Subcutaneous preadipocyte (primary cell): ENCODE data around the gene MCRIP1. TPM values are rescaled to one million over a fixed set of nuclear protein-coding genes. Genes with fewer than 3 reads are reported as not detected.

ENCODE experiments used
- total RNA-seq: library from RNA; depleted of rRNA; stranded (reverse); fragments of >200 nt; gene quantifications from 2 replicates; pipeline ENCODE4 v1.2.3, GENCODE V29; 2012

MCRIP1 gene
- total RNA-seq = 63.1 and 87.8 TPM in 2 replicates

GRCh38 chr17:81833160-81833920 lies at the start of gene MCRIP1:
Gene MCRIP1, minus strand, starts transcription at chr17:81833291. Its CDS starts 8,785 bp downstream, at chr17:81824506.

DNA sequence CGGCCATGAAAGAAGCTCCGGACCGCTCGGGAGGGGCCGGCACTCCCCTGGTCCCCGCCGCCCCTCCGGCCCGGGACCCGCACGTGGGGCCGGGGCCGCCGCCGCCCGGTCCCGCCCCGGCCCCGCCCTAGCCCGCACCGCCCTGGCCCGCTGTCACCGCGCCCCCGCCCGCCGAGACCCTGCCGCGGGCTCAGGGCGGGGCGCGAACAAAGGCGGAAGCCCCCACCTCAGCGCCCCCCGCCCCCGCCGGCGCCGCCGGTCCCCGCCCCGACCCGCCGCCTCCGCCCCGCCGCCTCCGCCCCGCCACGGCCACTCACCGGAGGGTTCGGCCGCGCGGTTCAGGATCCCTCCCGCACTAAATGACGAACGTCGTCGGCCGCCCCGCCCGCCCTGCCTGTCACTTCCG lies 37.9 kb upstream of the MCRIP1 start, which contains the start of gene ARHGDIA:
ARHGDIA (minus strand) TSS at position 357 of the 406 bp plus-strand sequence. CDS start 1,407 bp downstream, outside the sequence.

DNA sequence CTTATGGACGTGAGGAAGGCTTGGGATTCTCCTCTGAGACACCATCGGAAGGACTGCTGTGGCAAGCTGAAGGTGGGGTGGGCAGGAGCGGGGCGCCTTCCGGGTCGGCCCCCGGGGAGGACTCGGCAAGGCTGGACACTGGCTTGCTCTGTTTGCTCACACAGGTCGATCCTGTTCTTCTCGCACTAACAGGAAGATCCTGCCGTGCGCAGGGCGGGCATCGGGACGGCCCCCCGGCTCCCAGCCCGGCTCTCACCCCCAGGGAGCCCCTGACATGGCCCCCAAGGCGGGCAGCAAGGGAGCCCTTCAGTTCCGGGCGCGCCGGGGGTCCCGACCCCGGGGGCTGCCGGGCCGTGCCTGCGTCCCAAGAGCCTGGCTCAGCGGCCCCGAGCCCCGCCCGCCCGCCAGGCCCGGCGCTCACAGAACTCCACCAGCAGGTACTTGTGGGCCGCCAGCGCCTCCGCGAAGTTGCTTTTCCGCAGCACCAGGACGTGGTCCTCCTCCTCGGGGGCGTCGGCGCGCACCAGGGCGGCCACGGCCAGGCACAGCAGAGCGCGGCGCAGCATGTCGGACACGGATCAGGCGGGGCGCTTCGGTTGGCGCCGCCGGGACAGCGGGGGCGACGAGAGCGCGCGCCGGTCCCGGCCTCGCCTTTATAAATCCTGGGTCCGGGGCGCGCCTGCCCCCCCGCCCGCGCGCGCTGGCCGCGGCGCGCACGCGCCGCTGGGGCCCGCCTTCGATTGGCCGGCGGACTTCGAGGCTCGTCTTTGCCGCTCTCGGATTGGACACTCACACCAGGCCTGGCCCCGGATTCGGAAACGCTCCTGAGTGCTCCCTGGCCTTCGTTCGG lies 27.0 kb upstream of the MCRIP1 start, which contains the start of gene P4HB:
P4HB (minus strand) TSS at position 630 of the 850 bp plus-strand sequence; CDS start at position 566, 64 bp downstream.

GRCh38 chr17:81834831-81835267 lies 1.8 kb upstream of the MCRIP1 start, which contains the start of gene PPP1R27:
Gene PPP1R27, minus strand, starts transcription at chr17:81835050. Its CDS starts 97 bp downstream, at chr17:81834953.

DNA sequence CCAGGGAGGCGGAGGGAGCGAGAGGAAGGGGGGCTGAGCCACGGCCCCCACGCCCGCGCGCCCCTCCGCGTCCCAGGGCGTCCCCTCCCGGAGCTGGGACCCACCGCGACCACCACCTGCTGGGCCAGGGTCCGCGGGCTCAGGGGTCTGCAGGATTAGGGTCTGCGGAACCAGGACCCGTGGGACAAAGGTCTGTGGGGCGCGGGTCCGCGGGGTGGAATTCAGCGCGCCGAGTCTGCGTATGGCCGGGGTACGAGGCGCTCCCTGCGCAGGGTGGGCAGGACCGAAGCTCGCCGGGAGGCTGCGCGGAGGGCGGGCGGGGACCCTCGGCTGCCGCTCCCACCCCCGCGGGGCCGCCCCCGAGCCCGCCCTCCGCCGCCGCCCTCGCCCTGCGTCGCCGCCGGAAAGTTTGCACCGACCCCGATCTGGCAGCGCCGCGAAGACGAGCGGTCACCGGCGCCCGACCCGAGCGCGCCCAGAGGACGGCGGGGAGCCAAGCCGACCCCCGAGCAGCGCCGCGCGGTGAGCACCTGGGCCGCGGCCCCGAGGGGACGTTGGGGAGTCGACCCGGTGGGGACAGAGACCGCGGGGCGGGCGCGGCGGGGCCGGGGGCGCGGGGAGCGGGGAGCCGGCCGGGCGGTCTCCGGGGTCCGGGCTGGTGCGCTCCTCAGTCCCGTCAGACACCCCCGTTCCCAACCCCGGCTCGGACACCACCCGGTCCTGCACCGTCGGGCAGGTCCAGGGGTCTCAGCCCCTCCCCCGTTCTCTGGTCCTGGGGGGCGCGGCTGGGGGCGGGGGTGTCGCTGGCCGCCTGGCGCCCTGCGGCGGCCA lies 29.1 kb downstream of the MCRIP1 start, which contains the start of gene GCGR:
GCGR (plus strand) TSS at position 423 of the 831 bp plus-strand sequence. CDS start 4,869 bp downstream, outside the sequence.

Other genes with a start within 250 kb of the MCRIP1 start
- 73.1 and 88.4 TPM in 2 replicates for gene NPLOC4, start 196.2 kb downstream of the MCRIP1 start, total RNA-seq
- gene TSPAN10, start 196.1 kb downstream of the MCRIP1 start, total RNA-seq = 1.4 and 1.8 TPM in 2 replicates
- not detected in 2 replicates for gene PDE6G, start 176.7 kb downstream of the MCRIP1 start, total RNA-seq
- 29.7 and 30.5 TPM in 2 replicates for gene OXLD1, start 166.7 kb downstream of the MCRIP1 start, total RNA-seq
- 5.9 and 13.9 TPM in 2 replicates for gene CCDC137, start 166.6 kb downstream of the MCRIP1 start, total RNA-seq
- gene ARL16, start 149.5 kb downstream of the MCRIP1 start, total RNA-seq = 19.1 and 26.8 TPM in 2 replicates
- gene HGS, start 149.3 kb downstream of the MCRIP1 start, total RNA-seq = 107 and 119 TPM in 2 replicates
- gene MRPL12, start 129.9 kb downstream of the MCRIP1 start, total RNA-seq = 18.0 and 23.1 TPM in 2 replicates
- gene SLC25A10, start 121.0 kb downstream of the MCRIP1 start, total RNA-seq = 18.4 and 24.0 TPM in 2 replicates
- not detected in 2 replicates for gene GCGR, start 29.1 kb downstream of the MCRIP1 start, total RNA-seq
- gene PPP1R27, start 1.8 kb upstream of the MCRIP1 start, total RNA-seq = not detected in 2 replicates
- 794 and 796 TPM in 2 replicates for gene P4HB, start 27.2 kb upstream of the MCRIP1 start, total RNA-seq
- 158 and 179 TPM in 2 replicates for gene ARHGDIA, start 38.0 kb upstream of the MCRIP1 start, total RNA-seq
- 145 and 149 TPM in 2 replicates for gene ALYREF, start 58.3 kb upstream of the MCRIP1 start, total RNA-seq
- 110 and 193 TPM in 2 replicates for gene ANAPC11, start 58.4 kb upstream of the MCRIP1 start, total RNA-seq
- under 0.01 TPM in 2 replicates for gene NPB, start 68.9 kb upstream of the MCRIP1 start, total RNA-seq
- 51.1 and 75.5 TPM in 2 replicates for gene PCYT2, start 78.1 kb upstream of the MCRIP1 start, total RNA-seq
- gene SIRT7, start 84.9 kb upstream of the MCRIP1 start, total RNA-seq = 17.6 and 22.1 TPM in 2 replicates
- 10.3 and 13.9 TPM in 2 replicates for gene MAFG, start 94.4 kb upstream of the MCRIP1 start, total RNA-seq
- gene PYCR1, start 104.0 kb upstream of the MCRIP1 start, total RNA-seq = 33.8 and 43.7 TPM in 2 replicates
- gene MYADML2, start 113.9 kb upstream of the MCRIP1 start, total RNA-seq = not detected in 2 replicates
- gene NOTUM, start 127.9 kb upstream of the MCRIP1 start, total RNA-seq = not detected in 2 replicates
- 23.1 and 25.8 TPM in 2 replicates for gene ASPSCR1, start 144.3 kb upstream of the MCRIP1 start, total RNA-seq
- 43.0 and 46.9 TPM in 2 replicates for gene CENPX, start 189.6 kb upstream of the MCRIP1 start, total RNA-seq
- 16.2 and 16.9 TPM in 2 replicates for gene LRRC45, start 190.0 kb upstream of the MCRIP1 start, total RNA-seq
- 7.8 and 16.2 TPM in 2 replicates for gene RAC3, start 198.4 kb upstream of the MCRIP1 start, total RNA-seq
- gene DCXR, start 204.4 kb upstream of the MCRIP1 start, total RNA-seq = 47.7 and 62.1 TPM in 2 replicates
- gene RFNG, start 218.5 kb upstream of the MCRIP1 start, total RNA-seq = 29.8 and 38.5 TPM in 2 replicates
- 105 and 113 TPM in 2 replicates for gene GPS1, start 218.6 kb upstream of the MCRIP1 start, total RNA-seq
- gene DUS1L, start 232.5 kb upstream of the MCRIP1 start, total RNA-seq = 56.2 and 74.1 TPM in 2 replicates